NB4 (cell line): ENCODE measurements around the gene TMEM50A.
"Not testable (repeated sequence)": the region's sequence is repeated elsewhere in the genome, so short reads cannot be mapped to it uniquely, and the experiment has no call there.

ENCODE experiments used
- CTCF ChIP-seq: IDR thresholded peaks from one replicate; pipeline ENCODE4 v1.5.1; 2012; ENCODE audit warnings: low read depth, low read length
- MAX ChIP-seq: IDR thresholded peaks from 2 replicates; pipeline ENCODE4 v1.6.1; 2011; ENCODE audit warnings: low read depth, low read length
- MYC ChIP-seq: IDR thresholded peaks from 2 replicates; pipeline ENCODE4 v1.6.1; 2011; ENCODE audit warnings: low read depth, low read length
- POLR2A ChIP-seq: IDR thresholded peaks from 2 replicates; pipeline ENCODE4 v1.6.1; 2011; ENCODE audit warnings: mild to moderate bottlenecking; ENCODE audit not compliant: insufficient read length; ENCODE audit errors: extremely low read depth

GRCh38 chr1:25296501-25296900 is 41.6 kb upstream of the TMEM50A start:
- TF ChIP-seq CTCF, POLR2A, MYC, MAX: not testable (repeated sequence)
